ENCODE results near the gene FRYL.
"Not testable (repeated sequence)": the region's sequence is repeated elsewhere in the genome, so short reads cannot be mapped to it uniquely, and the experiment has no call there.

The FRYL gene

GRCh38 chr4:48742412-48742811 is 37.7 kb downstream of the FRYL start:
- no peak for DNase-seq

GRCh38 chr4:48739560-48740019 is 40.5 kb downstream of the FRYL start:
- DNase-seq = no peak

GRCh38 chr4:48738856-48739255 is 41.2 kb downstream of the FRYL start:
- no peak for DNase-seq

GRCh38 chr4:48728906-48729496 is 51.1 kb downstream of the FRYL start:
- peak in 1 of 2 donors; percentile 9 for DNase-seq

- no peak for DNase-seq
Measured at GRCh38 chr4:48727666-48728459, 52.2 kb downstream of the FRYL start.

GRCh38 chr4:48725414-48725813 is 54.7 kb downstream of the FRYL start:
- no peak for DNase-seq

GRCh38 chr4:48722509-48723446 is 57.3 kb downstream of the FRYL start:
- DNase-seq = no peak

GRCh38 chr4:48720459-48720858 is 59.6 kb downstream of the FRYL start:
- DNase-seq = no peak

GRCh38 chr4:48718818-48719465 is 61.1 kb downstream of the FRYL start:
- no peak for DNase-seq

GRCh38 chr4:48716285-48716684 is 63.8 kb downstream of the FRYL start:
- DNase-seq = not testable (repeated sequence)

GRCh38 chr4:48710446-48711209 is 69.5 kb downstream of the FRYL start:
- DNase-seq = peak in 1 of 2 donors; percentile 19

GRCh38 chr4:48709901-48710300 is 70.2 kb downstream of the FRYL start:
- DNase-seq = no peak

- no peak for DNase-seq
Measured at GRCh38 chr4:48708610-48709009, 71.5 kb downstream of the FRYL start.

GRCh38 chr4:48706736-48707135 is 73.3 kb downstream of the FRYL start:
- DNase-seq = no peak

GRCh38 chr4:48705609-48706008 is 74.5 kb downstream of the FRYL start:
- DNase-seq = no peak

GRCh38 chr4:48704091-48704802 is 75.8 kb downstream of the FRYL start:
- DNase-seq = no peak

- no peak for DNase-seq
Measured at GRCh38 chr4:48699475-48699874, 80.6 kb downstream of the FRYL start.

- peak in 1 of 2 donors; percentile 36 for DNase-seq
Measured at GRCh38 chr4:48698029-48698971, 81.8 kb downstream of the FRYL start.

- DNase-seq = not testable (repeated sequence)
Measured at GRCh38 chr4:48697516-48697915, 82.6 kb downstream of the FRYL start.

- no peak for DNase-seq
Measured at GRCh38 chr4:48694824-48695223, 85.3 kb downstream of the FRYL start.
